Measurements from ENCODE around the gene PARD3.
"Not testable (repeated sequence)": the region's sequence is repeated elsewhere in the genome, so short reads cannot be mapped to it uniquely, and the experiment has no call there.

PARD3 gene

DNA sequence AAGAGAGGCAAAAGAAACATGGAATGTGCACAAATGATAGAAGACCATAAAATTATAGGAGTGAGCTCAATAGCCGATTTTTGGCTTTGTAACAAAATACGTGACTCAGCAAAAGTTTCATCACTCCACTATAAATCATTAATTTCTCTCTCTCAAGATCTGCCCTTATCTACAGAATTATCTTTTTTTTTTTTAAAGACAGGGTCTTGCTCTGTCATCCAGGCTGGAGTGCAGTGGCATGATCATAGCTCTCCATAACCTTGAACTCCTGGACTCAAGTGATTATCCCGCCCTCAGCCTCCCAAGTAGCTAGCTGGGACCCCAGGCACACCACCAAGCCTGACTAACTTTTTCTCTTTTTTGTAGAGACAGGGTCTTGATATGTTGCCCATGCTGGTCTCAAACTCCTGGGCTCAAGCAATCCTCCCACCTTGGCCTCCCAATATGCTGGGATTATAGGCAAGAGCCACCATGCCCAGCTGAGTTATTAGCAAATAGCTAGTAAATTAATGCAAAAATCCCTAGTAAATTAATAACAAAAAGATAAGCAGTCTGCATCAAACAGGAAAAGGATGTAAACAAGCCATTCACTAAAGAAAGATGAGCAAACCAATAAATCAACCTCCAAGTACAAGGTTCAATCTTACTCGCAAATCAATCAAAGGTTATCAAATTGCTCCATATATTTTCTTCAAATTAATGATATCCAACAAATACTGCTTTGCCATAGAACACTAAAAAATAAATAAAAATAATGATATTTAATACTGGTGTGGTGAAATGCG is 450.7 kb downstream of the PARD3 start:
- Histone ChIP-seq H3K9me3 (ENCODE audit: control insufficient read depth in 1 of 2, low read length in 2 of 2) (no peaks in the 10 kb centered on the region), H3K9ac (ENCODE audit: low read depth in 1 of 2, low read length in 2 of 2) (no peak overlapping the region), H3K36me3 (ENCODE audit: control insufficient read depth in 1 of 2, insufficient read depth in 2 of 2, low read length in 2 of 2) (no peaks in the 10 kb centered on the region), H3K4me1 (ENCODE audit: control insufficient read depth in 1 of 2, insufficient read depth in 2 of 2, low read length in 2 of 2) (no peaks in the 10 kb centered on the region), H3K27ac (ENCODE audit: low read depth, low read length) (no peak overlapping the region), H3K27me3 (ENCODE audit: control insufficient read depth in 1 of 2, insufficient read depth in 2 of 2, low read length in 2 of 2) (no peaks in the 10 kb centered on the region), H3K4me3 (ENCODE audit: low read depth in 1 of 2, low read length in 2 of 2) (no peak overlapping the region)

DNA sequence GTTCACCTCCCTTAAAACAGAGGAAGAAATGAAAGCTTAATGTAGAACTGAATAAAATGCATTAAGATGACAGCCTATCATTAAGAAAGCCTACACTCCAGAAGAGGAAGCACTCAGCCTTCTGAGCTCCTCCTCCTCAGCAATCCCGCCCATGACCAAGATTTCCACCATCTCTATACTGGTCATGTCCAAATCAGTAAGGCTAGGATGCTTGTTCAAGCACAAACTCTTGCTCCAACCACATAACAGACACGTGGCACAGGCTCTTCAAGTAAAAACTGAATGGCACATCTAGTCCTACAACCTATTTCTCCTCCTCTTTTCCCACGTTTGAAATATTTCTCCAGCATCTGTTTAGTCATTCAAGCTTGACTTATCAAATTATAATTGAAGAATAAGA is 454.1 kb downstream of the PARD3 start:
- no peaks in the 10 kb centered on the region for H3K27me3 ChIP-seq (ENCODE audit: control insufficient read depth in 1 of 2, insufficient read depth in 2 of 2, low read length in 2 of 2)
- no peaks in the 10 kb centered on the region for H3K36me3 ChIP-seq (ENCODE audit: control insufficient read depth in 1 of 2, insufficient read depth in 2 of 2, low read length in 2 of 2)
- H3K9me3 ChIP-seq (ENCODE audit: control insufficient read depth in 1 of 2, low read length in 2 of 2), result no peaks in the 10 kb centered on the region
- no peaks in the 10 kb centered on the region for H3K4me1 ChIP-seq (ENCODE audit: control insufficient read depth in 1 of 2, insufficient read depth in 2 of 2, low read length in 2 of 2)
- H3K9ac ChIP-seq (ENCODE audit: low read depth in 1 of 2, low read length in 2 of 2), result no peak overlapping the region
- H3K4me3 ChIP-seq (ENCODE audit: low read depth in 1 of 2, low read length in 2 of 2), result no peak overlapping the region
- no peak overlapping the region for H3K27ac ChIP-seq (ENCODE audit: low read depth, low read length)

DNA sequence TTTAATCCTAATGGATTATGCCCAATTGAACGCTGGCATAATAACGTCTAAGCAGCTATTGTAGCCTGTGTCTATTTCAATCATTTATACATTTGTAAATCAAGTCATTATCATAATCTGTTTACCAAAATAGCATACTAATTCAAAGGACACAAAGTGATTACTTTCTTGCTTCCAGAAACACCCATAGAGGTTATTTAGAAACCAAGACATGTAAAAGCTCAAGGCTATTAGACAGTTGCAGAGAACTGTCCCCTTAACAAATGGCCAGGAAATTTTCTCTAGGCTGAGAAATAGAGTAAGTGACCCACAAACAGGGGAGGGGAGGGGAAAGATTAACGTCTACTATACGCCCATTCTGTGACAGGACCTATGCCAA is 455.7 kb downstream of the PARD3 start:
- no peaks in the 10 kb centered on the region for H3K9me3 ChIP-seq (ENCODE audit: control insufficient read depth in 1 of 2, low read length in 2 of 2)
- H3K36me3 ChIP-seq (ENCODE audit: control insufficient read depth in 1 of 2, insufficient read depth in 2 of 2, low read length in 2 of 2), result no peaks in the 10 kb centered on the region
- no peaks in the 10 kb centered on the region for H3K27me3 ChIP-seq (ENCODE audit: control insufficient read depth in 1 of 2, insufficient read depth in 2 of 2, low read length in 2 of 2)
- H3K27ac ChIP-seq (ENCODE audit: low read depth, low read length), result no peak overlapping the region
- no peak overlapping the region for H3K4me3 ChIP-seq (ENCODE audit: low read depth in 1 of 2, low read length in 2 of 2)
- H3K4me1 ChIP-seq (ENCODE audit: control insufficient read depth in 1 of 2, insufficient read depth in 2 of 2, low read length in 2 of 2), result no peaks in the 10 kb centered on the region
- no peak overlapping the region for H3K9ac ChIP-seq (ENCODE audit: low read depth in 1 of 2, low read length in 2 of 2)

DNA sequence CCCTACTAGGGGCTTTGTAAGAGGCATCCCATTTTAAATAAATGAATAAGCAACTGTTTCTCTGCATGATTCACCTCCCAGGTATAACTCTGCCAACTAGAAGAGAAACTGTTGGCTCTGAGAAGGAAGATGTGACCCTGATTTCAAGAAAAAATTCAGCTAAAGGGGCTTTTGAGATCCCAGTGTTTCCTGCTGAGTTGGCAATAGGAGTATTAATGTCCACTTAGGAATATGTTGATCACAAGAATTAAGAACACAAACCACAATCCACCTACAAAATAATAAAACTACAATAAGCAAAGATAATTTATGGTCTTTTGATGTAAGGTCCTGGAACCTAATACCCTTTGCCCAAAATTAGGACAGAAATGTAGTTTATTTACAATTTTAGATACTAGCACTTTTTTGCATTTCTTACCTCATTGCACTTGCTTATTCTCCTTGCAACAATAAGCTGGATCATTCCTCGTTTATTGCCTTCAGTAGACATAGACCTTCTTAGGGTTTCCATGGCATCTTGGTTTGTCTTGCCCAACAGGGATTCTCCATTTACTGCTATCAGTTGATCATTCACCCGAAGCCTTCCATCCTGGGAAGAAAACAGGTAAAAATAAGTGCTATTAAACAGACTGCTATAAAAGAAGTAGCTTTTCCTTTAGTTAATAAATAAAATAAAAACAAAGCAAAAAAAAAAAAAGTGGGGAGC is 456.2 kb downstream of the PARD3 start:
- Histone ChIP-seq H3K27me3 (ENCODE audit: control insufficient read depth in 1 of 2, insufficient read depth in 2 of 2, low read length in 2 of 2) (no peaks in the 10 kb centered on the region), H3K4me1 (ENCODE audit: control insufficient read depth in 1 of 2, insufficient read depth in 2 of 2, low read length in 2 of 2) (no peaks in the 10 kb centered on the region), H3K4me3 (ENCODE audit: low read depth in 1 of 2, low read length in 2 of 2) (no peak overlapping the region), H3K9ac (ENCODE audit: low read depth in 1 of 2, low read length in 2 of 2) (no peak overlapping the region), H3K27ac (ENCODE audit: low read depth, low read length) (no peak overlapping the region), H3K36me3 (ENCODE audit: control insufficient read depth in 1 of 2, insufficient read depth in 2 of 2, low read length in 2 of 2) (no peaks in the 10 kb centered on the region), H3K9me3 (ENCODE audit: control insufficient read depth in 1 of 2, low read length in 2 of 2) (no peaks in the 10 kb centered on the region)

DNA sequence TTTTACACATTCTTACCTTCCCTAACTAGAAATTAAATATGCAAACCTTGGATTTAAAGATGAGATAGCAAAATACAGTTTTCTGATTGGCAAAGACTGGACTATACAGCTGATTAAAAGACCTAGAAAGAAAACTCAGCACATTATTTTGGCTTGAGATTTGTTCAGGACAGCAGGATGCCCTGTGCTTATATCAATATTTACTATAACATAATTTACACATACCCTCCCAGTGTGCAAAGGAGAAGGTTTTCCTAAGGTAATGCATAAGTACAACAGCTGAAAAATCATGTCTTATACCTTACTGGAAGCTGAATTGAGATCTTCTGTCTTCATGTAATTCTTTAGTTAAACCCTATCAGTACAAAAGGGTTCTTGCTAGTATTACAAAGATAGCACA is 458.6 kb downstream of the PARD3 start:
- Histone ChIP-seq H3K27me3 (ENCODE audit: control insufficient read depth in 1 of 2, insufficient read depth in 2 of 2, low read length in 2 of 2) (no peaks in the 10 kb centered on the region), H3K4me1 (ENCODE audit: control insufficient read depth in 1 of 2, insufficient read depth in 2 of 2, low read length in 2 of 2) (no peaks in the 10 kb centered on the region), H3K4me3 (ENCODE audit: low read depth in 1 of 2, low read length in 2 of 2) (no peak overlapping the region), H3K36me3 (ENCODE audit: control insufficient read depth in 1 of 2, insufficient read depth in 2 of 2, low read length in 2 of 2) (no peaks in the 10 kb centered on the region), H3K27ac (ENCODE audit: low read depth, low read length) (no peak overlapping the region), H3K9me3 (ENCODE audit: control insufficient read depth in 1 of 2, low read length in 2 of 2) (no peaks in the 10 kb centered on the region), H3K9ac (ENCODE audit: low read depth in 1 of 2, low read length in 2 of 2) (no peak overlapping the region)

DNA sequence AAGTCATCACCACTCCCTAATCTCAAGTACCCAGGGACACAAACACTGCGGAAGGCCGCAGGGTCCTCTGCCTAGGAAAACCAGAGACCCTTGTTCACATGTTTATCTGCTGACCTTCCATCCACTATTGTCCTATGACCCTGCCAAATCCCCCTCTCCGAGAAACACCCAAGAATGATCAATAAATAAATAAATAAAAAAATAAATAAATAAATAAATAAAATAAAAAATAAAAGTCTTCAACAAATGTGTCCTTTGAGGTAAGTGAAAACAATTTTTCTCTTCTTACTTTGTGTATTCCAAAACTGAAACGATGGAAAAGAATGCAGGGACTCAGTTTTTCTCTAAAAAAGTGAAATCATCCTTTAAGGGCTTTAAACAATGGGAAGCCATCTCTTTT is 461.6 kb downstream of the PARD3 start:
- H3K27ac ChIP-seq (ENCODE audit: low read depth, low read length); H3K9me3 ChIP-seq (ENCODE audit: control insufficient read depth in 1 of 2, low read length in 2 of 2); H3K36me3 ChIP-seq (ENCODE audit: control insufficient read depth in 1 of 2, insufficient read depth in 2 of 2, low read length in 2 of 2); H3K4me3 ChIP-seq (ENCODE audit: low read depth in 1 of 2, low read length in 2 of 2); H3K4me1 ChIP-seq (ENCODE audit: control insufficient read depth in 1 of 2, insufficient read depth in 2 of 2, low read length in 2 of 2); H3K9ac ChIP-seq (ENCODE audit: low read depth in 1 of 2, low read length in 2 of 2); H3K27me3 ChIP-seq (ENCODE audit: control insufficient read depth in 1 of 2, insufficient read depth in 2 of 2, low read length in 2 of 2): not testable (repeated sequence)

DNA sequence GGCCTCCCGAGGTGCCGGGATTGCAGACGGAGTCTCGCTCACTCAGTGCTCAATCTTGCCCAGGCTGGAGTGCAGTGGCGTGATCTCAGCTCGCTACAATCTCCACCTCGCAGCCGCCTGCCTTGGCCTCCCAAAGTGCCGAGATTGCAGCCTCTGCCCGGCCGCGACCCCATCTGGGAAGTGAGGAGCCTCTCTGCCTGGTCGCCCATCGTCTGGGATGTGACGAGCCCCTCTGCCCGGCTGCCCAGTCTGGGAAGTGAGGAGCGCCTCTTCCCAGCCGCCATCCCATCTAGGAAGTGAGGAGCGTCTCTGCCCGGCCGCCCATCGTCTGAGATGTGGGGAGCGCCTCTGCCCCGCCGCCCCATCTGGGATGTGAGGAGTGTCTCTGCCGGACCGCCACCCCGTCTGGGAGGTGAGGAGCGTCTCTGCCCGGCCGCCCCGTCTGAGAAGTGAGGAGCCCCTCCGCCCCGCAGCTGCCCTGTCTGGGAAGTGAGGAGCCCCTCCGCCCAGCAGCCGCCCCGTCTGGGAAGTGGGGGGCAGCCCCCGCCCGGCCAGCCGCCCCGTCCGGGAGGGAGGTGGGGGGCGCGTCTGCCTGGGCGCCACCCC is 462.4 kb downstream of the PARD3 start:
- H3K36me3 ChIP-seq (ENCODE audit: control insufficient read depth in 1 of 2, insufficient read depth in 2 of 2, low read length in 2 of 2); H3K27ac ChIP-seq (ENCODE audit: low read depth, low read length); H3K4me3 ChIP-seq (ENCODE audit: low read depth in 1 of 2, low read length in 2 of 2); H3K9me3 ChIP-seq (ENCODE audit: control insufficient read depth in 1 of 2, low read length in 2 of 2); H3K9ac ChIP-seq (ENCODE audit: low read depth in 1 of 2, low read length in 2 of 2); H3K27me3 ChIP-seq (ENCODE audit: control insufficient read depth in 1 of 2, insufficient read depth in 2 of 2, low read length in 2 of 2); H3K4me1 ChIP-seq (ENCODE audit: control insufficient read depth in 1 of 2, insufficient read depth in 2 of 2, low read length in 2 of 2): not testable (repeated sequence)

DNA sequence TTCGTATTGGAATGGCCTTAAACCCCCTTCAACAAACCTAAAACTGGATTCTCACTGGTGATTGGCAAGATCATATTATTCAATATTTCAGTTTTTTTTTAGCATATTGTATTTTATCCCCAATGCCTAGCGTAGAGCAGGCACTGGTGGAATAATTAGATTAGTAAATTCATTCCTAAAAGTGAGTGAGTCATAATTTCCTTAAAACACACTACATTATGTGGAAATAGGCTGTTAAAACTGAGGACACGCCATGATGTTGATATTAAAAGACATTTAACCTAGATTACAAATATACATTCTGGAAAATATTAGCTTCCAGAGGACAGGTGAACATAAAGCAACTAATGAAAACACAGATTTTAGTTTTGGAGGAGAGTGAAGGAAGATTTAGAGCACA is 463.9 kb downstream of the PARD3 start:
- Histone ChIP-seq H3K4me1 (ENCODE audit: control insufficient read depth in 1 of 2, insufficient read depth in 2 of 2, low read length in 2 of 2) (peaks cover 0 to 2% of the 10 kb centered on the region in 2 donors), H3K27me3 (ENCODE audit: control insufficient read depth in 1 of 2, insufficient read depth in 2 of 2, low read length in 2 of 2) (no peaks in the 10 kb centered on the region)

DNA sequence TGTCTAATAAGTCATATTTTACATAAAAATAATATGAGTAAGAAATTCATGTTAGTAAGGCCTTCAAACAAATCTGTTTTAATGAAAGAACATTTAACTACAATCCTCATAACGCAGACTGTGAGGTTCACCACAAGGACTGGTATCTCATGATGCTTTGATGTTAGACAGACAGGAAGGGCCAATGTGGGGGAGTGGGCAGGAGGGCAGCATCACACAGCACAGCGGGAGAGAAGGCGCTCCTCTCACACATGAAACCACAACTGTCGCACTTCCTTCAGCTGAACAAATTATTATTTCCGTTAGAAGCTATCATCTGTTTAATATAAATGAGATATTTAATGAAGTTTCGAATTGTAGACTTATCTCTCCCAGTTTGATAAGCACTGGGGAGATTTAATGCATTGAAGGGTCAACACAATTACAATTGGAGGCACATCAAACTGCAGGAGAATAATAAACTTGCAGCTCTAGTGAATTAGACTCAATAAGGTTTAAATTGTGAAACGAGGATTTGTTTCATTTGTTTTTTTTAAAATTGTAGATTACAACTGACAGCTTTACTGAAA is 466.1 kb downstream of the PARD3 start:
- Histone ChIP-seq H3K9ac (ENCODE audit: low read depth in 1 of 2, low read length in 2 of 2) (no peak overlapping the region), H3K27ac (ENCODE audit: low read depth, low read length) (no peak overlapping the region), H3K9me3 (ENCODE audit: control insufficient read depth in 1 of 2, low read length in 2 of 2) (peaks cover 0 to 4% of the 10 kb centered on the region in 2 donors), H3K4me1 (ENCODE audit: control insufficient read depth in 1 of 2, insufficient read depth in 2 of 2, low read length in 2 of 2) (peaks cover 0 to 15% of the 10 kb centered on the region in 2 donors), H3K36me3 (ENCODE audit: control insufficient read depth in 1 of 2, insufficient read depth in 2 of 2, low read length in 2 of 2) (peaks cover 0 to 4% of the 10 kb centered on the region in 2 donors), H3K4me3 (ENCODE audit: low read depth in 1 of 2, low read length in 2 of 2) (no peak overlapping the region), H3K27me3 (ENCODE audit: control insufficient read depth in 1 of 2, insufficient read depth in 2 of 2, low read length in 2 of 2) (no peaks in the 10 kb centered on the region)

More for the DNA sequence above, 463.9 kb downstream of the PARD3 start:
- H3K27ac ChIP-seq (ENCODE audit: low read depth, low read length), result no peak overlapping the region
- H3K9ac ChIP-seq (ENCODE audit: low read depth in 1 of 2, low read length in 2 of 2), result no peak overlapping the region
- no peak overlapping the region for H3K4me3 ChIP-seq (ENCODE audit: low read depth in 1 of 2, low read length in 2 of 2)
- H3K9me3 ChIP-seq (ENCODE audit: control insufficient read depth in 1 of 2, low read length in 2 of 2), result peaks cover 0 to 4% of the 10 kb centered on the region in 2 donors
- H3K36me3 ChIP-seq (ENCODE audit: control insufficient read depth in 1 of 2, insufficient read depth in 2 of 2, low read length in 2 of 2), result peaks cover 0 to 4% of the 10 kb centered on the region in 2 donors

DNA sequence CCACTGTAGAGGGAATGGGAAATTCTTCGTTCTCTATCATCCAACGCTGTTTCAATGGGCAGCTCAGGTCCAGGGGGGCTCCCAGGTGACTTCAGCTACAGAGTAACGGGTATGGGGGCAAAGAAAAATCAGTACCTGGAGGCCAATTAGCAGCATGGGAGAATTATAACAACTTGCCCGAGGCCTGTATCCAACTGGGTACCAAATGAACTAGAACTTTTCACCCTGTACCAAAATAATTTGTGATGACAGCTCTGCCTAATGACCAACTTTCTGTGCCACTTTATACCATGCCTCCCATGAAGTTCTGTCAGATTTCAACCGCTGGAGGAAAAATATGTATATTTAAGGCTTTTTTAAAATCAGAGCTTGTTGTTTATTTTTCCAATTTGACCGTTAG is 467.1 kb downstream of the PARD3 start:
- H3K4me3 ChIP-seq (ENCODE audit: low read depth in 1 of 2, low read length in 2 of 2), result no peak overlapping the region
- no peak overlapping the region for H3K27ac ChIP-seq (ENCODE audit: low read depth, low read length)
- no peaks in the 10 kb centered on the region for H3K27me3 ChIP-seq (ENCODE audit: control insufficient read depth in 1 of 2, insufficient read depth in 2 of 2, low read length in 2 of 2)
- no peak overlapping the region for H3K9ac ChIP-seq (ENCODE audit: low read depth in 1 of 2, low read length in 2 of 2)
- H3K4me1 ChIP-seq (ENCODE audit: control insufficient read depth in 1 of 2, insufficient read depth in 2 of 2, low read length in 2 of 2), result peaks cover 0 to 15% of the 10 kb centered on the region in 2 donors
- peaks cover 0 to 4% of the 10 kb centered on the region in 2 donors for H3K9me3 ChIP-seq (ENCODE audit: control insufficient read depth in 1 of 2, low read length in 2 of 2)
- peaks cover 0 to 4% of the 10 kb centered on the region in 2 donors for H3K36me3 ChIP-seq (ENCODE audit: control insufficient read depth in 1 of 2, insufficient read depth in 2 of 2, low read length in 2 of 2)

Data from duodenal mucosa (tissue), 2 donors.